Activated CD4-positive, CD25-positive, alpha-beta regulatory T cell (primary cell): Measurements from ENCODE around the gene ACER3.
A peak's percentile ranks its signal among the peaks of the same experiment; 100 is the strongest.
"Not testable (repeated sequence)": the region's sequence is repeated elsewhere in the genome, so short reads cannot be mapped to it uniquely, and the experiment has no call there.

Experiments
- DNase-seq, 4 experiments: peaks; one replicate each; lab custom pipeline; 2025; lab: John Stamatoyannopoulos, UW

ACER3 gene

DNA sequence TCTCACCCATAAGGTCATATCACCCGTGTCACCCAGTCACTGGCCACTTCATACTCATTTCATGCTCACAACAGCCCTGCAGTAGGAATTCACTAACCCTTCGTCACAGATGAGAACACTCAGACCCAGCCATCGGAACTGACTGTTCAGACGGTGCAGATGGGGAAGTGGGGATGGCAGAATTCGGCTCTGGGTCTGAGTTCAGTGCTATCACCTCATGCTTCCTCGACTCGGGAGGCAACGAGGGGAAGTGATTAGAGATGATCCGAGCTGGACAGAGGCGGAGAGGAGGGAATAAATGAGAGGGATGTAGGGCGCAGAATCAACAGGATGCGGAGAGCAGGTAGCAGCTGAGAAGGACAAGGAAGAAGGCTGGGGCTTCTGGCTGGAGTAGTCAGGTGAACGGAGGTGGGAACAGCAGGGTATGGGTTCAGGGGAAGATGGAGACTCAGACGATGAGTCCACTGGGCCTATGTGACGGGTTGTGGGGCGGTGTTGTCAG lies 178.2 kb downstream of the ACER3 start:
- DNase-seq, result no peak

DNA sequence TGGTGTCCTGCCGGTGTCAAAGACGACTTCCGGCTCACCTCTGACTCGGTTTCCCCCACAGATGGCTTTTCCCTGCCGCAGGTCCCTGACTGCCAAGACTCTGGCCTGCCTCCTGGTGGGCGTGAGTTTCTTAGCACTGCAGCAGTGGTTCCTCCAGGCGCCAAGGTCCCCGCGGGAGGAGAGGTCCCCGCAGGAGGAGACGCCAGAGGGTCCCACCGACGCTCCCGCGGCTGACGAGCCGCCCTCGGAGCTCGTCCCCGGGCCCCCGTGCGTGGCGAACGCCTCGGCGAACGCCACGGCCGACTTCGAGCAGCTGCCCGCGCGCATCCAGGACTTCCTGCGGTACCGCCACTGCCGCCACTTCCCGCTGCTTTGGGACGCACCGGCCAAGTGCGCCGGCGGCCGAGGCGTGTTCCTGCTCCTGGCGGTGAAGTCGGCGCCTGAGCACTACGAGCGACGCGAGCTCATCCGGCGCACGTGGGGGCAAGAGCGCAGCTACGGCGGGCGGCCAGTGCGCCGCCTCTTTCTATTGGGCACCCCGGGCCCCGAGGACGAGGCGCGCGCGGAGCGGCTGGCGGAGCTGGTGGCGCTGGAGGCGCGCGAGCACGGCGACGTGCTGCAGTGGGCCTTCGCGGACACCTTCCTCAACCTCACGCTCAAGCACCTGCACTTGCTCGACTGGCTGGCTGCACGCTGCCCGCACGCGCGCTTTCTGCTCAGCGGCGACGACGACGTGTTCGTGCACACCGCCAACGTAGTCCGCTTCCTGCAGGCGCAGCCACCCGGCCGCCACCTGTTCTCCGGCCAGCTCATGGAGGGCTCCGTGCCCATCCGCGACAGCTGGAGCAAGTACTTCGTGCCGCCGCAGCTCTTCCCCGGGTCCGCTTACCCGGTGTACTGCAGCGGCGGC lies 179.0 kb downstream of the ACER3 start:
- DNase-seq, result no peak

DNA sequence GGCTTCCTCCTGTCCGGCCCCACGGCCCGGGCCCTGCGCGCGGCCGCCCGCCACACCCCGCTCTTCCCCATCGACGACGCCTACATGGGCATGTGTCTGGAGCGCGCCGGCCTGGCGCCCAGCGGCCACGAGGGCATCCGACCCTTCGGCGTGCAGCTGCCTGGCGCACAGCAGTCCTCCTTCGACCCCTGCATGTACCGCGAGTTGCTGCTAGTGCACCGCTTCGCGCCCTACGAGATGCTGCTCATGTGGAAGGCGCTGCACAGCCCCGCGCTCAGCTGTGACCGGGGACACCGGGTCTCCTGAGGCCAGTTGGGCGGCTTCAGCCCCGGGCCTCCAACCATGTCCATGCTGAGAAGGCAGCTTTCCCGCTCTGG lies 179.7 kb downstream of the ACER3 start:
- no peak for DNase-seq

DNA sequence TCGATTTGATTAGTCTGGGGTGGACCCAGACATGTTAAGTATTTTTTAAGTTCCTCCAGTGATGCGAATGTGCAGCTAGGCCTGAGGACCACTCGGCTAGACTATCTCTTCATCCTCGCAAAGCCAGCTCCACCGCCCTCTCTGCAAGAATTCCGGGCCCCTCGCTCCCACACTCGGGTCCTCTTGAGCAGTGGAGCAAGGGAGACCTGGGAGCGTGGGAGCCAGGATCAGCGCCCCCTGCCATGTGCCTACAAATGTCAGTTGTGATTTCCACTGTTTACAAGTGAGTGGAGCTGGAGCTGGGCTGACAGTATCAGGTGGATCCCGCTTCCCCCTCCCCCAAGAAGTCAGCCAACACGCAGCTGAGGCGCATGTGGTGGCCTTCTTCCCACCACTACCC lies 180.2 kb downstream of the ACER3 start:
- DNase-seq, result no peak

DNA sequence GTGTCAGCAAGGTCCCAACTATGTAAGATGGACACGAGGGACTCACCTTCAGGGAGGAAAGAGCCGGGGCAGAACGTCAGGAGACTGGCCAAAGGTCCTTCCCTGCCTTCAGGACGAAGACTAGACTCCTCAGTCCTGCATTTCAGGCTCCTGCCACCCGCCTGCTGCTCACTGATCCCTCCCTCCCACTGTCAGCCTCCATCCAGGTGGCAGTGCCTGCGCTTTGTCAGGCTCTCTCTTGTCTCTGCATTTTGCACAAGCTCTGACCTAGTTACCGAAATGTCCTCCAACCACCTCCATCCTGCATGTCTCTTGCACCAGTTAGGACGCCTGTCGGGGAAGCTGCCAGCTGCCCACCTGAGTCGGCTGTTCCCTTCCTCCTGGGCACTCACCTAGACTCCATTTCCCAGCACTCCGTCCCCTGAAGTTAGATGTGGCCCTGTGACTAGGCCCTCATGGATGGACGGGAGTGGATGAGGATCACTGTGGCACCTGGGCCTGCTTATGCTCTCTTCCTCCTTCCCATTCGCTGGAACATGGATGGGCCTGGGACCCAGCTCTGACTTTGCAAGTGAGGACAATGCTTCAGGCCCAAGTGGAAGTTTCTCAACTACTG lies 181.5 kb downstream of the ACER3 start:
- DNase-seq, result no peak

DNA sequence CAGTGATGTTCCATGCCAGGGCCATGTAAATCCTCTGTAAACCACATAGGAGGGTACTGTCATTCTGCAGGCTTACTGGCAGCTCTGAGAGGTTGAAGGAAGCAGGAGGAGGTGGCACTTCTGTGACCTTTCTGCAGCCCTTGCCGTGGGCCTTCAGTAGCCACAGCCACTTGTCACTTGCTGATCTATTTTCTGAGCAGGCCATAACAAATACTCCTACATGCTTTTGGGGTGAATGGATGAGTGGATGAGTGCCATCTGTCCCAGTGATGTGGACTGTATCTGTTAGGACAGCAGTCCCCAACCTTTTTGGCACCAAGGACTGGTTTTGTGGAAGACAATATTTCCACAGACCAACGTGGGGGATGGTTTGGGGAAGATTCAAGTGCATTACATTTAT lies 183.6 kb downstream of the ACER3 start:
- DNase-seq, result no peak

DNA sequence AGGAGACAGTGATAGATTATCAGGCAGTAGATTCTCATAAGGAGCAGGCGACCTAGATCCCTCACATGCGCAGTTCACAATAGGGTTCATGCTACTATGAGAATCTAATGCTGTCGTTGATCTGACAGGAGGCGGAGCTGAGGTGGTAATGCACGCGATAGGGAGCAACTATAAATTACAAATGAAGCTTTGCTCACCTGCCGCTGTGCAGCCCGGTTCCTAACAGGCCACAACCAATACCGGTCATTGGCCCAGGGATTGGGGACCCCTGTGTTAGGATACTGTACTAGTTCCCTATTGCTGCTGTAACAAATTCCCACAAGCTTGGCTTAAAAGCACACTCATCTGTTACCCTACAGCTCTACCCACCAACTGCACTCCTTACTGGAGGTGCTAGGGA lies 184.2 kb downstream of the ACER3 start:
- no peak for DNase-seq

DNA sequence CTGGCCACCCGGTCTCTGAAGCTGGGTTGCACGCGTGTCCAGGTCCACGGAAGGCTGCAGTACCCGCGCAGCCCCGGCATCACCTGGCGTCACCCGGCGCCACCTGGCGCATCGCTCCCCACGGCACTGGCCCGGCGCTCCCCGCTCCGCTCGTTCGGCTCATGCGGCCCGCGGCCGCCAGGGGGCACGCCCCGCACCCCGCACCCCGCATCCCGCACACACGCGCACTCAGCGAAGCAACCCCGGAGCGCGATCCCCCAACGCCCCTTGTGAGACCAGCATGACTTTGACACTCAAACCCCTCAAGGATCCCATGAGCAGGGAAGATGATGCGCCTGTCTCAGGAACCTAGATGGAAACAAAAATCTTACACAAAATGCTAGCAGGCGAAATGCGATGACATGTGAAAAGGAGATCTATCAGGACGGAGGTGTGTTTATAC lies 185.4 kb downstream of the ACER3 start:
- DNase-seq, result peak in 2 of 4 experiments; percentile 14 to 24

DNA sequence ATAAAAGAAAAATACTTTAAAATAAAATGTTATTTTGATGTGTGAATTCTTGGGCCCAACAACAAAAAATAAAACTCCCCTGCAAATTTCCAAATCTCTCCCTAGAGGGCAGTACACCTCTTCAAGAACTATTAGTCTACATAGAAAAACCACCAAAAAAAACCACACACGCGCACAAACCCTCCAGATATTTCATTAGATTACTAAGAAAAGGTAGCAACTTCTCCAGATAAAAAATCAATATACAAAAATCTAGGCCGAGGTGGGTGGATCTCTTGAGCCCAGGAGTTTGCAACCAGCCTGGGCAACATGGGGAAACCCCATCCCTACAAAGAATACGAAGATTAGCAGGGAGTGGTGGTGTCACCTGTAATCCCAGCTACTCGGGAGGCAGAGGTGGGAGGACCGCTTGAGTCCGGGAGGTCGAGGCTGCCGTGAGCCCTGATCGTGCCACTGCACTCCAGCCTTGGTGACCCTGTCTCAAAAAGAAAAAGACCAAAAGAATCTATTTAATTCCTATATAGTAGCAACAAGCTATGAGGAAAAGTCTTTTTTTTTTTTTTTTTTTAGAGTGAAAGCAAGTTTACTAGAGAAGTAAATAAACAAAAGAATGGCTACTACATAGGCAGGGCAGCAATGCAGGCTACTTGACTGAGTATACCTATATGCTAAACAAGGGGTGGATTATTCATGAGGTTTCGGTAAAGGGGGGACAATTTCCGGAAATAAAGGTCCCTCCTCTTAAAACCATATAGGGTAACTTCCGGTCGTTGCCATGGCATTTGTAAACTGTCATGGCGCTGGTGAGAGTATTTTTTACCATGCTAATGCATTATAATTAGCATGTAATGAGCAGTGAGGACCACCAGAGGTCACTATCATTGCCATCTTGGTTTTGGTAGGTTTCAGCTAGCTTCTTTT lies 186.5 kb downstream of the ACER3 start:
- peak in 3 of 4 experiments; percentile 42 to 61 (median 58) for DNase-seq

DNA sequence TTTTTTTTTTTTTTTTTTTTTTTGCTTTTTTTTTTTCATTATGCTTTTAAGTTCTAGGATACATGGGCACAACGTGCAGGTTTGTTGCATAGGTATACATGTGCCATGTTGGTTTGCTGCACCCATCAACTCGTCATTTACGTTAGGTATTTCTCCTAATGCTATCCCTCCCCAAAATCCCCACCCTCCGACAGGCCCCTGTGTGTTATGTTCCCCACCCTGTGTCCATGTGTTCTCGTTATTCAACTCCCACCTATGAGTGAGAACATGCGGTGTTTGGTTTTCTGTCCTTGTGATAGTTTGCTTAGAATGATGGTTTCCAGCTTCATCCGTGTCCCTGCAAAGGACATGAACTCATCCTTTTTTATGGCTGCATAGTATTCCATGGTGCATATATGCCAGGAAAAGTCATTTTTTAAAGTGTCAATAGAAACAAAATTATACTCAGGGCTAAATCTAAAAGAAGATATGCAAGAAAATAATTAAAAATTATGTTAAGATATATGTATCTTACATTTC lies 187.3 kb downstream of the ACER3 start:
- not testable (repeated sequence) for DNase-seq

DNA sequence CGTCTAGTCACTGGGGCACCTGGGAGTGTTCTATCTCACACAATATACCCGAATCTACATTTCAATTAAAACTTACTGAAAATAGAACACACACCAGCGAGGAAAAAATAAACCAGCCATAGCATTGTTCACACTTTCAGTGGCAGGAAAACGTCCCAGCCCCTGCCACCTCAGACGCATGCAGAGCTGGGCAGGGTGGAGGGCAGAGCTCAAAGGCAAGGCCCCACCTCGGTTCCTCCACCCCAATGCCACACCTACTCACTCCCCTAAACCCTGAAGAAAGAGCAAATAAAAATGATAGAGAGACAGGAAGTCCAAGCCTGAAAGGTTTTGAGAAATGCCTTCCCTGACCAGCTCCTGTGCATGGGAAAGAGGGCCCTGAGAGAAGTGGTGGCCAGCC lies 188.3 kb downstream of the ACER3 start:
- DNase-seq, result no peak

DNA sequence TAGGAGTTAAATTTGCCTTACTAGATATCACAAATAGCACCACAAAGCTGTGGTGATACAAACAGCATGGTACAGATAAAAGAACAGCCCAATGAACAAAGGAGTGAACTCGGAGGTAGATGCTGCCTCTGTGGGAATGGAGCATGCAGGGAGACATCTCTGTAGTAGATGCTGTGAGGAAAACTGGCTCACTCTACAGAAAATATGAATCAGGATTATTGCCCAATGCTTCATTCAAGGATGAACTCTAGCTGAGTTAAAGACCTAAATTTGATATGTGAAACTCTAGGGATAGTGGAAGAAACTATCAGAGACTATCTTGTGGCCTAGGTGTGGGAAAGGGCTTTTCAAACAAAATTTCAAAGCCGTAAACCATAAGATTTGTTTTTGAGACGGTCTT lies 190.8 kb downstream of the ACER3 start:
- DNase-seq, result no peak

DNA sequence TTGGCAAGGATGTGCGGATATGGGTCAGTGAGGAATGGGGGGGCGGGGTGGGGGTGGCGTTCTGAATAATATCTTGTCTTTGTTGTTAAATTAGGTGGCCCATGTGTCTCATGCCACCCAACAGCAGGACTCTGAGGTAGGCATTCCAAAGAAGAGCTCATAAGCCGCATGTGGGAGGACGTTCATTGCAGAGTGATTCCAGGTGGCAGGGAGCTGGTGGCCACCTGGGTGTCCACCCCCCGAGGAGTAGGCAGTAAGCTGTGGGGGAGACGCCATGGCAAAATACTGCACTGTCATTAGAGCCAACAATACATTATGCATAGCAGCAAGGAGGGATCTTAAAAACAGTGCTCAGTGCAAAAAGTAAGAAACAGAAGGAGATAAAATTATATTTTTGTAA lies 191.8 kb downstream of the ACER3 start:
- no peak for DNase-seq

DNA sequence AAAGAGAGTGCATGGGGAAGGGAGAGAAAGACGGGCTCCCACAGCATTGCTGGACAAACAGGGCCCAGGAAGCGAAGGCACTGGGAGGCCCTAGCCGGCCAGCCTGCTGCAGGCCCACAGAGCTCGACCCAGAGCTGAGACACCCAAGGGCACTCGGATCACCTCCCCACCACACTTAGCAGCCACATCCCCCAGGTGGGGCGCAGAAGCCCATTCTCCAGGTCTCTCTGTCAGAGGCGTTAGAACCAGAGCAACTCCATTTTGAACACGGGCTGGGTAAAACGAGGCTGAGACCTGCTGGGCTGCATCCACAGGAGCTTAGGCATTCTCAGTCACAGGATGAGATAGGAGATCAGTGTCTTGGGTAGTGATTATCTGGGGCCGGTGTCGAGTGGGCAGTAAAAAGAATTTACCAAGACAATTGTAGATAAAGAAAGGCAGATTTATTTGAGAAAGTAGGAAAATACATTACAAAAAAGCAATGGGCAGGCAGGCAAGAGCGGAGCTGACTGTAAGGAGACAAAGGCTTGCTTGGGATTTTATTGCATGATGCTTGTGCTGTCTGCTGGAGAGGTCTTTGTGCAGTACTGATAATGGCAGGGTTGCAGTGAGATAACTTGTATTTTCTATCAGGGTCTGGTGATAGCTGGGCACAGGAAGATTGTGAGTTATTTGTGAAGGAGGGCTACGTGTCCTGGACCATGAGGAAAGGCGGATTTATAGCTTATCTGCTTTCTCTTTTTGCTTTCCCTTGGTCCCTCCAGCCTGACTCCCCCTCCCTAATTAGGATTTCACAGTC lies 192.7 kb downstream of the ACER3 start:
- no peak for DNase-seq

DNA sequence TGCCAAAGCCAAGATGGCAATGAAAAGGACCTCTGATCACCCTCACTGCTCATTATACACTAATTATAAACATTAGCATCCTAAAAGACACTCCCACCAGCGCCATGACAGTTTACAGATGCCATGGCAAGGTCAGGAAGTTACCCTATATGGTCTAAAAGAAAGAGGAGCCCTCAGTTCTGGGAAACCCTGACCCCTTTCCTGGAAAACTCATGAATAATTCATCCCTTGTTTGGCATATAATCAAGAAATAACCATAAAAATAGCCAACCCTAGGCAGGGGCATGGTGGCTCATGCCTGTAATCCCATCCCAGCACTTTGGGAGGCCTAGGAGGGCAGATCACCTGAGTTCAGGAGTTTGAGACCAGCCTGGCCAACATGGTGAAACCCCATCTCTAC lies 193.4 kb downstream of the ACER3 start:
- DNase-seq, result no peak

DNA sequence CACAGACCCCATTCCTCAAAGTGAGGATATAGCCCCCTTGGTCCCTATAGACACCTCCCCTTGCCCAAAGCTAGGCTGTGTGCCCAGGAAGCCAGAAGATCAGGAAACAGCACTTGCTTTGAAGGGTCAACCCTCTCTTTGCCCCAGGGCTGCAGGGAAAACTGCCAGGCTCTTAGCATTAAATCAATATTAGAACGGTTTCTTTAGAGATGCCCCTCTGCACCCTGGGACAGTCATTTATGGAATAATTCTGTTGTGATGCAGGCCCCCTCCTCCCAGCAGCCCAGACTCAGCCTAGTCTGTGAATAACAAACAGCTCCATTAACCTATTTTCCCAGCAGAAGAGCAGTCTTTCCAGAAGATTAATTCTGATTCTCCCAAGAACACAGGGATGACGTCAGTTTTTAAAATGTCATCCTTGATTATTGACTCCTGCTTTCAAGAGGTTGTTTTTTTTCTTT lies 194.4 kb downstream of the ACER3 start:
- no peak for DNase-seq

DNA sequence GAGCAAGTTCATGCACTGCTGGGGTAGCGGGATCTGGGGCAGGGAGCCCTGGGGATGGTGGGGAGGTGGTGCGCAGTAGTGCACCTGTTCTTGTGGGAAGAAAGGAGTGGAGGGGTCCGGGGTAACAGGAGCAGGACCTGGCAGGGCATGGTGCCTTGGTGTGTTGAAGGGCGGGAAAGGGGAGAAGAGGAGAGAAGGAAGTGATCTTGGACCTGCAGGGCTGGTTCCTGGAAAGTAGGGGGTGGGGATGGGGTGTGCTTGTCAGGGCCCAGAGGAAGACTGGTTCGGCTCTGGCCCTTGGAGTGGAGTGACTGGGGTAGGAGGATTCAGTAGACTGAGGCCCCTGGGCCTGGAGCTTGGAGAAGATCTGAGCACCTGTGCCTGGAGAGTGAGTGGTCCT lies 195.2 kb downstream of the ACER3 start:
- no peak for DNase-seq

DNA sequence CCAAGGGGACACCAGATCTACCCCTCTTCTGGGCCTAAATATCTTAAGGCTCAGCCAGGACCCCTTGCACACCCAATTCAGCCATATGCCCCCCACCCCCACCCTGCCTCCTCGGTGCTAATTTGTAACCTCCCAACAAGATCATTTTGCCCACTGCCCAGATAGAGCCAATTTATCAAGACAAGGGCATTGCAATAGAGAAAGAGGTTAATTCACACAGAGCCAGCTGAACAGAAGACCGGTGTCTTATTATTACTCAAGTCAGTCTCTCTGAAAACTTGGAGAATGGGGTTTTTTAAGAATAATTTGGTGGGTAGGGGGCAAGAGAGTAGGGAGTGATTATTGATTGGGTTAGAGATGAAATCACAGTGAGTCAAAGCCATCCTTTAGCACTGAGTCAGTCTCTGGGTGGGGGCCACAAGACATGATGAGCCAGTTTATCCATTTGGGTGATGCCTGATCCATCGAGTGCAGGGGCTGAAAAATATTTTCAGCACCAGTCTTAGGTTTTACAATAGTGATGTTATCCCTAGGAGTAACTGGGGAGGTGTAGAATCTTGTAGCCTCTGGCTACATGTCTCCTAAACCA lies 196.2 kb downstream of the ACER3 start:
- DNase-seq, result no peak

DNA sequence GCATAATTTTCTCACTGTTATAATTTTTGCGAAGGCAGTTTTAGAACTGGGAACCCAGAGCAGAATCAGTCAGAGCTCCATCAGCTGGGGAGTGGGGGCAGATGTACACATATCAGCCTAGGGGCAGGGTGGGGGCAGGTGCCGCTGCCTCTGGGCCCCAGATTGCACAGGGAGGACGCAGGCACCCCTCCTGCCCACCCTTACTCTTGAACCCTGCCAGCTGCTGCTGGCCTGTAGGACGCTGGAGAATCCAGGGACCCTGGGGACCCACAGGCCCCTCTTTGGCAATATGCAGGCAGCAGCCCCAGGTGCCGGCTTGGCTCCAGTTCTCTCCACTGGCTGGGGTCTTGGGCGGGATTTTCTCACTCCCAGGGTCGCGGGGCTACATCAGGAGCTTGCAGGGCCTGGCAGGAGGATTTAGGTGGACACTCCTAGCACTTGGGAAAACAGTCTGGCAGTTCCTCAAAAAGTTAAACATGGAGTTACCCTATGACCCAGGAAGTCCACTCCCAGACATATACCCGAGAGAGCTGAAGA lies 197.3 kb downstream of the ACER3 start:
- DNase-seq, result no peak

DNA sequence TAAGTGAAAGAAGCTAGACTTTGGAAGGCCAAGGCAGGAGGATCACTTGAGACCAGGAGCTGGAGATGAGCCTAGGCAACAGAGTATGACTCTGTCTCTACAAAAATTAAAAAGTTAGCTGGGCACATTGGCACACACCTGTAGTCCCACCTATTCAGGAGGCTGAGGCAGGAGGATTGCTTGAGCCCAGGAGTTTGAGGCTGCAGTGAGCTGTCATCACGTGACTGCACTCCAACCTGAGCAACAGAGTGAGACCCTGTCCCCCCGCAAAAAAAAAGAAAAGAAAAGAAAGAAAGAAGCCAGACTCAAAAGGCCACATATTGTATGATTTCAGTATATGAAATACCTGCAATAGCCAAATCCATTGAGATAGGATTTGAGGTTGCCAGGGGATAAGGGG lies 198.2 kb downstream of the ACER3 start:
- DNase-seq, result no peak
